Stimulated activated CD8-positive, alpha-beta memory T cell treated with anti-CD3 and anti-CD28 coated beads, Interleukin-7, amount 100 ng/mL, for 1 hour (primary cell): Measurements from ENCODE around the gene EHMT1.
"Not testable (repeated sequence)": the region's sequence is repeated elsewhere in the genome, so short reads cannot be mapped to it uniquely, and the experiment has no call there.

Source experiments
- DNase-seq, 2 donors: peaks; one replicate each; pipeline ENCODE4 v3.0.0-alpha.2; 2020; ENCODE audit warnings: low read depth in 2 of 2

Gene EHMT1

DNA sequence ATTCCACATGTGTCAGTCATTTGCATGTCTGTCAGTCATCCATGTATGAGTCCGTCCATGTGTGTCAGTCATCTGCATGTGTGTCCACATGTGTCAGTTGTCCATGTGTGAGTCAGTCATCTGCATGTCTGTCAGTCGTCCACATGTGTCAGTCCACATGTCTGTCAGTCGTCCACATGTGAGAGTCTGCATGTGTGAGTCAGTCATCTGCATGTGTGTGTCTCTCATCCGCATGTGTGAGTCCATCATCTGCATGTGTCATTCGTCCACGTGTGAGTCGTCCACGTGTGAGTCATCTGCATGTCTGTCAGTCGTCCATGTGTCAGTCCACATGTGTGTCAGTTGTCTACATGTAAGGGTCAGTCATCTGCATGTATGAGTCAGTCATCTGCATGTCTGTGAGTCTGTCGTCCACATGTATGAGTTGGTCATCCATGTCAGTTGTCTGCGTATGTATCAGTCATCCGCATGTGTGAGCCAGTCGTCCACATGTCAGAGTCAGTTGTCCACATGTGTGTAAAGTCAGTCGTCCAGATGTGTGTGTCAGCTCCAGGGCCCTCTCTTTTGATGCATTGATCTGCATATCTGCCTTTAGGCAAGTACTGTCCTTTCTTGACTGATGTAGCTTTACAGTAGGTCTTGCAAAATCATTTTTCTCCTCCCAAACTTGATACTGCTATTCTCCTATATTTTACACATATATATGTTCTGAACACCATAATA, 186.3 kb downstream of the EHMT1 start:
- DNase-seq: no peak

- DNase-seq: no peak
These were observed 189.2 kb downstream of the EHMT1 start for GRCh38 chr9:137807721-137808703.

DNA sequence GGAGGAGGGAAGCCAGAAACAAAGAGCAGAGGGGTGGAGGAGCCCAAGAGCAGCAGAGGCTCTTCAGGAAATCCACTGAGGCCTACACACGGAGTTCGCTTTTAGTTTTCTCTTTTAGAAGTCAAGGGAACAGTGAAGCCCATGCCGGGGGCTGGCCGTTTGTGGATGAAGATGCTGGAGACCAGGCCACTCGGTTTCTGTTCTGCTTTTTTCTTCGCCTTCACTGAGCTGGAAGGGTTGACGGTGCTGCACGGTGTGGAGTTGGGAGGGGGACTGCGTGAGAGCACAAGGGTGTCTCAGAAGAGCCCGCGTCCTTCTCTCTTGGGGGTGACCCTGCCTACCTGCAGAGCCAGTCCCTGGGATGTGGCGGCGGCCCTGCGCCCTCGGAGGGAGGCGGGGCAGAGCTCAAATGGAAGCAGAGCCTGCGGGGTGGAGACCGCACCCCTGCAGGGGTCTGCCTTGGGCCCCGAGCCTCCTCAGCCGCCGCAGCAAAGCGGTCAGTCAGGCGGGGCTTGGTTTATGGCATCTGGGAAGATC, 190.3 kb downstream of the EHMT1 start:
- no peak for DNase-seq

- not testable (repeated sequence) for DNase-seq
These were observed 191.1 kb downstream of the EHMT1 start for GRCh38 chr9:137809726-137810450.

GRCh38 chr9:137811283-137811870, 192.6 kb downstream of the EHMT1 start:
- DNase-seq: no peak

DNA sequence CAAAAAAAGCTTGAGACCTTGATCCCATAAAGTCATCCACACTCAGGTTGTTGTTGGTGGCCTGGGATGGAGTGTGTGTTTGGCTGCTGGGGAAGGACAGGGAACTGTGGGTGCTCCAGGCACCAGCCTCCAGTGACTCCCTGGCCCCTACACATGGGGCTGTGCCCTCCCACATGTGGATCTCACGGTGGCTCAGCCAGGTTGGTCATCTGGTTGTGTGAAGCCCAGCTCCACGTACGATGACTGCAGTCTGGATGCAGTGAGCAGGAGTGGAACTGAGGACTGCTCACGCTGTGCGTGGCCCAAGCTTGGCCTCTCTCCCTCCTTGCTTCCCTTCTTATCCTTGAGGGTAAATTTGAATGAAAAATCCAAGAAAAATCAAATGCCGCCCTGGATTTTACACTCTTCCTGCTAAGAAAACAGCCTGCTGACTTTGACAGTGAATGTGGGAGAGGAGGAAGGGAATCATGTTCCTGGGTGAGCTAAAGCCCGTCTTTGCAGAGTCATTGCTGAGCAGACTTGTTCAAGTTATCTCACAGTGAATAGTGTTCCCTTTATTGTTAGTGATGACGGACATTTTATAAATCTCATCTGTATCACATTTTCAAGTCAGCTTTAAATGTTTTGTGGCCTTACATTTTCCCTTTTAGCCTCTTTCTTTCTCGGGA, 193.7 kb downstream of the EHMT1 start:
- no peak for DNase-seq

DNA sequence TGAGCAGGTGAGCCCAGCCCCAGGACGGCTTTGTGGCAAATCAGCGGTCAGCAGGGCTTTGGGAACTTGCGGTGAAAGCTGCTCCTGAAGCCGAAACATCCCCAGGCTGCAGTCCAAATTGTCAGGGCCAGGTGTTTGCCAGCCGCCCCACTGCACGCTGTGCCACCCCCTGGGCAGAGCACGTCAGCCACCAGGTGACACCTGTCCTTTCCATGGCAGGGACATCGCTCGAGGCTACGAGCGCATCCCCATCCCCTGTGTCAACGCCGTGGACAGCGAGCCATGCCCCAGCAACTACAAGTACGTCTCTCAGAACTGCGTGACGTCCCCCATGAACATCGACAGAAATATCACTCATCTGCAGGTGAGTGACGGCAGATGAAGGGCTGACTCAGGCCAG, 194.4 kb downstream of the EHMT1 start:
- no peak for DNase-seq

DNA sequence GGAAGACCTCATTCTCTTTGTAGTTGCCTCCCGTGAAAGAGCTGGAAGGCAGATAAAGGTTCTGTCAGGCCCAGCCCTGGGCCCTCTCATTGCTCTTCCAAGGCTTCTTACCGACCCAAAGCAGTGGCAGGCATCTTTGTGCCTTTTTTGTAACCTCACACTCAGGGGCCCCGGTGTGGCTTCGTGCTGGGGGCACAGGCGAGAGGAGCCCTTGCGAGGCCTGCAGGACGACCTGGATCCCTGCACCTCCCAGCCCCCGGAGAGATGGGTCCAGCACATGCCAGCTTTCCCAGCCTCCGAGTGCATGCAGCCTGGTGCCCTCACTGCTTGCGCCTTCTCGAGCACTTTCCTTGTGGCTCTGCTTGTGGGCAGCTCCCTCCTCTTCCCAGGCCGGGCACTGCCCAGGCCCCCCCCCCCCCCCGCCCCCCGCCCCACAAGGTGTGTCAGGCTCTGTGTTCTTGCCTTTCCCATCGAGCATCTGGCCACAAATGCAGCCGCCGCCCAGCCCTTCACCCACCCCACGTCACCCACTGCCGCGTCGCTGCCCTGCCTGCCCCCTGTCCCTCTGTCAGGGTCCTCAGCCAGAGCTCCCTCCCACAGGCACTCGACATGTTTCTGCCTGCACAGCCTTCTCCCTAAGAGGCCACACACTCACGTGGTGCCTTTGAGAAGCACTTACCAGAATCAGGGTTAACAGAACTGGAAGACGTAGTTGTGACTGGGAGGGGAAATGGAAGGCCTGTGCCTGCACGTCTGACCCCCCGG, 195.0 kb downstream of the EHMT1 start:
- no peak for DNase-seq

DNA sequence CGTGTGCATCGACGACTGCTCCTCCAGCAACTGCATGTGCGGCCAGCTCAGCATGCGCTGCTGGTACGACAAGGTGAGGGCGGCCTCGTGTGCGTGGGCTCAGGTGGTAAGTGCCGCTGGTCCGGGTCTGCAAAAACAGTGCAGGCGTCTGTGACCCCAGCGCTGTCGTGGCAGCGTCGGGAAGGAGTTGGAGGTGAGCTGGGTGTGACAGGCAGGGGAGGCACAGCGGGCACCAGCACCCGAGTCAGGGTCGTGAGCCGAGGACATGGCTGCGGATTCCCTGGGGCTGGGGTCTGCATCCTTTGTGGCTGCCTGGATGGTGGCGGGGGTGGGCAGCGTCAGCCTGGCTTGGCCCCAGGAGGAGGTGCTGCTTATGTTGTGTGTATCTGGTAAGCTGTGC, 195.6 kb downstream of the EHMT1 start:
- no peak for DNase-seq

- DNase-seq: no peak
These were observed 196.0 kb downstream of the EHMT1 start for GRCh38 chr9:137814841-137815240.

DNA sequence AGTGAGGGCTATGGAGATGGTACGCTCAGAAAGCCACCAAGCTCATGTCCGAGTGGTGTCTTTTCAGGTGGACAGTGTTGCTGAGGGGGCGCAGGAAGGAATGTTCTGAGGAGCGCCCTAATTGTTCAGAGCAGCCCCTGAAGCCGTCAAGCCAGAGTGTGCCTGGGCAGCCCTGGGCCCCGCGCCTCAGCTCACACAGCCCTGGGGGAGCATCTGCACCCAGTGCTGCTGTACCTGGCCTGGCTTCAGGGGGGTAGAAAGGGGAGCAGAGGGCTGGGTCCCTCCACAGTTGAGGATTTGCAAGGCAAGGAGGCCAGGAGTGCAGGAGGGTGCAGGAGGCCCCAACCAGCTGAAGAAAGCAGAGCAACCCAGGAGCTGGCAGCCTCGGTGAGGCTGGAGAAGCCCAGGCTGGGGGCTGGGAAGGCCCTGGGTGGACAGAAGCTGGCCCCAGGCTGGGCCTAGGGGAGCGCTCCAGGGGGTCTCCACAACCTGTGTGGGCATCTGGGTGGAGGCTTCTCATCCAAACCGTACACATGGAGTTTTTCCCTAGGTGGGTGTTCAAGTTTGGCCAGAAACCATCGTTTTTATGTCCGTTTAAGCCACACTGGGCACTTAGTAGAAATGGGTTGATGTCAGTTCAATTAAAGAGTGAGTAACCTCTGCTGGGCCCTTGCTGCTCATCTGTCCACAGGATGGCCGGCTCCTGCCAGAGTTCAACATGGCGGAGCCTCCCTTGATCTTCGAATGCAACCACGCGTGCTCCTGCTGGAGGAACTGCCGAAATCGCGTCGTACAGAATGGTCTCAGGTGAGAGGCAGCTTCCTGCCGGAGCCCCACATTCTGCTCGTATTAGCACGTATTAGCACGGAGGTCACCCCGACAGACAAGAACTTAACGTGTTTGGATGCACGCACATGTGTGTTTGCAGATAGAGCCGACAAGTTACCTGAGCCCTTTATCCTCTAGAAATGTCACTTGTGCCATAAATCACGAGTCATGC, 196.8 kb downstream of the EHMT1 start:
- DNase-seq: no peak

DNA sequence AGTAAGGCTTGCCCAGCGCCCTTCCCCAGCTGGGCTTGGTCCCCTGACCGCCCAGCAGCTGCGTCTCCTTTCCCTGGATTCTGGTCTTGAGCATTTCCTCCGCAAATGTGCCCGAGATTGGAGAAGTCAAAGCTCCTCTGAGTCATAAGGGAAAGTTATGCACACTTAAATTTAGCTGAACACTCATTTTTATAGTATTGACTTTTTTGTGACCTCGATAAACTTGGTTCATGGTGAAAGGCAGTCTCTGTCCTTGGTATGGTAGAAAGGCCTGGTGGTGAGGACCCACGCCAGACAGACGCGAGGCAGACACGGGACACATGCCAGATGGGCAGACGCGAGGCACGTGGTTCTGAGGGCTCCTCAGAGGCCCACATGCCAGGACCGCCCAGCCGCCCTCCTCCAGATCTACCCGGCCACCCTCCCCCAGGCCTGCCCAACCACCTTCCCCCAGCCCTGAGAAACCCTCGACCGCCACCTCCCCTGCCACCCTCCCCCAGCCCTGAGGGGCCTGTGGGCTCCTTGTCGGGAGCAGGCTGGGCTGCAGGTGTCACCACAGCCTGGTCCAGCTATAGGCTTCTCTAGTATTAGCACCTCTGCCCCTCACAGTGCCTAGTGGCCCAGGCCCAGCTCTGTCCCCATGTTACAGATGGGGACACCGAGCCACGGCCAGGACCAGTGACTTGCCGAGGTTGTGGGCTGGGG, 197.9 kb downstream of the EHMT1 start:
- no peak for DNase-seq

- no peak for DNase-seq
These were observed 198.7 kb downstream of the EHMT1 start for GRCh38 chr9:137817236-137818200.

DNA sequence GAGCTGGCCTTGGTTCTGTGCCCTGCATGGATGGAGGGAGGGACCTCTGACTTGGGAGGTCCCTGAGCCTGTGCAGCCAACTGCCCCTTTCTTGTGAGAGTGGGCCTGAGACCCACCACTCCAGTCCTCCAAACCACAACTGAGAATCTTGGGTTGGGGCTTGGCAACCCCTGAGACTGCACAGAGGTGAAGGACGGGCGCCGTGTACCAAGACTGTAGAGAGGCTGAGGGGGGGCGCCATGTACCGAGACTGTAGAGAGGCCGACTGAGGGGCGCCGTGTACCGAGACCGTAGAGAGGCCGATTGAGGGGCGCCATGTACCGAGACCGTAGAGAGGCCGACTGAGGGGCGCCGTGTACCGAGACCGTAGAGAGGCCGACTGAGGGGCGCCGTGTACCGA, 199.5 kb downstream of the EHMT1 start:
- no peak for DNase-seq

GRCh38 chr9:137820161-137820855, 201.5 kb downstream of the EHMT1 start:
- no peak for DNase-seq

GRCh38 chr9:137823986-137824771, 205.4 kb downstream of the EHMT1 start:
- no peak for DNase-seq
